Esophagus muscularis mucosa (tissue), 4 donors: Measurements from ENCODE around the gene SLC51A. TPM values are rescaled to one million over a fixed set of nuclear protein-coding genes. Genes with fewer than 3 reads are reported as not detected.

Source experiments
- DNase-seq: peaks from one replicate; pipeline ENCODE4 v3.0.0-alpha.2; 2017; ENCODE audit errors: extremely low spot score
- H3K27ac ChIP-seq, 4 donors: fragments of 200-600 bp; sonication (generic); replicated peaks in 1 of 4; 1 replicate in 3 of 4; 2 replicates in 1 of 4; pipeline ENCODE4 v1.5.1; 2016 to 2019; ENCODE audit warnings: mild to moderate bottlenecking in 1 of 4
- H3K27me3 ChIP-seq, 4 donors: fragments of 200-600 bp; sonication (generic); one replicate each; pipeline versions ENCODE4 v1.5.1 to v1.6.0; 2016 to 2019
- H3K36me3 ChIP-seq, 4 donors: fragments of 200-600 bp; sonication (generic); one replicate each; pipeline ENCODE4 v1.5.1; 2016 to 2019
- H3K4me1 ChIP-seq, 4 donors: fragments of 200-600 bp; sonication (generic); one replicate each; pipeline ENCODE4 v1.5.1; 2016 to 2019
- H3K4me3 ChIP-seq, 4 donors: fragments of 200-600 bp; sonication (generic); 1 replicate in 2 of 4; 2 replicates in 2 of 4; pipeline ENCODE4 v1.5.1; 2016 to 2019; ENCODE audit warnings: mild to moderate bottlenecking in 4 of 4, moderate library complexity in 1 of 4
- H3K9me3 ChIP-seq, 4 donors: fragments of 200-600 bp; sonication (generic); 1 replicate in 3 of 4; 2 replicates in 1 of 4; pipeline ENCODE4 v1.5.1; 2016 to 2019
- EP300 ChIP-seq: sonication (generic); formaldehyde crosslinking; IDR thresholded peaks from one replicate; pipeline ENCODE4 v1.6.1; 2017; ENCODE audit warnings: antibody characterized with exemption
- POLR2A ChIP-seq: fragments of 450-650 bp; IDR thresholded peaks from one replicate; pipeline ENCODE4 v1.6.1; 2017; ENCODE audit warnings: antibody characterized with exemption, moderate library complexity, mild to moderate bottlenecking, low read depth
- POLR2AphosphoS5 ChIP-seq, 2 donors: sonication (generic); formaldehyde crosslinking; IDR thresholded peaks; one replicate each; pipeline ENCODE4 v1.6.1; 2017; ENCODE audit warnings: antibody characterized with exemption in 2 of 2
- WGBS: methylation state at CpG from one replicate; pipeline ENCODE4 v1.1.5; 2018; 5-methylcytosine and 5-hydroxymethylcytosine counted together
- intact Hi-C: fragments of 100-400 bp; cut with DNase I; formaldehyde crosslinking; loops from one replicate; pipeline ENCODE4 v1.15.1; 2023
- total RNA-seq, 4 donors: library from RNA; depleted of rRNA; stranded (reverse); fragments of >200 nt; gene quantifications; one replicate each; pipeline versions ENCODE4 v1.1.0 to v1.2.1, GENCODE V29; 2016
- TF ChIP-seq, protein P1 (sequence below), 3 experiments: fragments of 200-600 bp in 2 of 3; fragments of 450-650 bp in 1 of 3; sonication (generic) in 2 of 3; IDR thresholded peaks; one replicate each; pipeline ENCODE4 v1.5.1; 2017 to 2019; ENCODE audit warnings: antibody characterized with exemption in 3 of 3, mild to moderate bottlenecking in 2 of 3, moderate library complexity in 1 of 3

The SLC51A gene
- total RNA-seq, 4 donors from 2014 or later = not detected

DNA sequence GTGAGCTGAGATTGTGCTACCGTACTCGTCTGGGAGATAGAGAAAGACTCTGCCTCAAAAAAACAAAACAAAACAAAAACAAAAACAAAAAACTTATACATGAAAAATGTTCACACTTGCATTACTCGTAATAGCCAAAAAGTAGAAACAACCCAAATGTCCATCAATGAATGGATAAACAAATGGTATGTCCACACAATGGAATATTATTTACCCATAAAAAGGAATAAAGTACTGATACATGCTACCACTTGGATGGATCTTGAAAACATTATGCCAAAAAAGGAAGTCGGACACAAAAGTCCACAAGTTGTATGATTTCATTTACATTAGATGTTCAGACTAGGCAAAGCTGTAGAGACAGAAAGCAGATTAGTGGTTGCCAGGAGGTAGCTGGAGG, 44.5 kb downstream of the SLC51A start:
- no peaks in the 10 kb centered on the region for H3K27me3 ChIP-seq
- intact Hi-C loops = no loop called here
- H3K4me3 ChIP-seq = no peak overlapping the region
- H3K27ac ChIP-seq = no peak overlapping the region
- no peaks in the 10 kb centered on the region for H3K4me1 ChIP-seq
- 96% methylated on average over 4 of the region's 4 CpGs for WGBS
- TF ChIP-seq POLR2AphosphoS5 (IDR thresholded peaks at IDR 0.05) = no peak
- TF ChIP-seq EP300 = no peak
- TF ChIP-seq POLR2A = no peak
- TF ChIP-seq, protein P1, sequence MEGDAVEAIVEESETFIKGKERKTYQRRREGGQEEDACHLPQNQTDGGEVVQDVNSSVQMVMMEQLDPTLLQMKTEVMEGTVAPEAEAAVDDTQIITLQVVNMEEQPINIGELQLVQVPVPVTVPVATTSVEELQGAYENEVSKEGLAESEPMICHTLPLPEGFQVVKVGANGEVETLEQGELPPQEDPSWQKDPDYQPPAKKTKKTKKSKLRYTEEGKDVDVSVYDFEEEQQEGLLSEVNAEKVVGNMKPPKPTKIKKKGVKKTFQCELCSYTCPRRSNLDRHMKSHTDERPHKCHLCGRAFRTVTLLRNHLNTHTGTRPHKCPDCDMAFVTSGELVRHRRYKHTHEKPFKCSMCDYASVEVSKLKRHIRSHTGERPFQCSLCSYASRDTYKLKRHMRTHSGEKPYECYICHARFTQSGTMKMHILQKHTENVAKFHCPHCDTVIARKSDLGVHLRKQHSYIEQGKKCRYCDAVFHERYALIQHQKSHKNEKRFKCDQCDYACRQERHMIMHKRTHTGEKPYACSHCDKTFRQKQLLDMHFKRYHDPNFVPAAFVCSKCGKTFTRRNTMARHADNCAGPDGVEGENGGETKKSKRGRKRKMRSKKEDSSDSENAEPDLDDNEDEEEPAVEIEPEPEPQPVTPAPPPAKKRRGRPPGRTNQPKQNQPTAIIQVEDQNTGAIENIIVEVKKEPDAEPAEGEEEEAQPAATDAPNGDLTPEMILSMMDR (IDR thresholded peaks at IDR 0.05) = no peak
- DNase-seq = no peak
- no peaks in the 10 kb centered on the region for H3K9me3 ChIP-seq
- H3K36me3 ChIP-seq = peaks cover 8 to 56% (median 35%) of the 10 kb centered on the region in 4 donors

DNA sequence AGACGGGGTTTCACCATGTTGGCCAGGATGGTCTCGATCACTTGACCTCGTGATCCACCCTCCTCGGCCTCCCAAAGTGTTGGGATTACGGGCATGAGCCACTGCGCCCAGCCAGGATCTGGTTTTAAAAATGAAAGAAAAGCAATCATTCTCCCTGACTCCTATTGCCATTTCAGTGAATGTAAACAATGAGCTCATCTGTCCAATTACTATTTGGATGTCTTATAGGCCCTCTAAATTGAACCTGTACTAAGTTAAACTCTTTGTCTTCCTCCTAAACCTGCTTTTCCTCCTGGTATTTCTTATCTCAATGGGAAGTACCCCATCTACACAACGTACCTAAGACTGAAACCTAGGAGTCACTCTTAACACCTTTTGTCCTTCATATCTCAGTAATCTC, 47.5 kb downstream of the SLC51A start:
- no peak for TF ChIP-seq POLR2A
- no peak for TF ChIP-seq POLR2AphosphoS5 (IDR thresholded peaks at IDR 0.05)
- TF ChIP-seq EP300 = no peak
- TF ChIP-seq, protein P1 (IDR thresholded peaks at IDR 0.05) = no peak
- Histone ChIP-seq H3K27ac (no peak overlapping the region), H3K36me3 (peaks cover 14 to 59% (median 41%) of the 10 kb centered on the region in 4 donors), H3K4me1 (peaks cover 0 to 9% (median 6%) of the 10 kb centered on the region in 4 donors), H3K4me3 (no peak overlapping the region), H3K27me3 (no peaks in the 10 kb centered on the region), H3K9me3 (no peaks in the 10 kb centered on the region)
- 93% methylated on average over 7 of the region's 7 CpGs for WGBS
- intact Hi-C loops = no loop called here
- no peak for DNase-seq

DNA sequence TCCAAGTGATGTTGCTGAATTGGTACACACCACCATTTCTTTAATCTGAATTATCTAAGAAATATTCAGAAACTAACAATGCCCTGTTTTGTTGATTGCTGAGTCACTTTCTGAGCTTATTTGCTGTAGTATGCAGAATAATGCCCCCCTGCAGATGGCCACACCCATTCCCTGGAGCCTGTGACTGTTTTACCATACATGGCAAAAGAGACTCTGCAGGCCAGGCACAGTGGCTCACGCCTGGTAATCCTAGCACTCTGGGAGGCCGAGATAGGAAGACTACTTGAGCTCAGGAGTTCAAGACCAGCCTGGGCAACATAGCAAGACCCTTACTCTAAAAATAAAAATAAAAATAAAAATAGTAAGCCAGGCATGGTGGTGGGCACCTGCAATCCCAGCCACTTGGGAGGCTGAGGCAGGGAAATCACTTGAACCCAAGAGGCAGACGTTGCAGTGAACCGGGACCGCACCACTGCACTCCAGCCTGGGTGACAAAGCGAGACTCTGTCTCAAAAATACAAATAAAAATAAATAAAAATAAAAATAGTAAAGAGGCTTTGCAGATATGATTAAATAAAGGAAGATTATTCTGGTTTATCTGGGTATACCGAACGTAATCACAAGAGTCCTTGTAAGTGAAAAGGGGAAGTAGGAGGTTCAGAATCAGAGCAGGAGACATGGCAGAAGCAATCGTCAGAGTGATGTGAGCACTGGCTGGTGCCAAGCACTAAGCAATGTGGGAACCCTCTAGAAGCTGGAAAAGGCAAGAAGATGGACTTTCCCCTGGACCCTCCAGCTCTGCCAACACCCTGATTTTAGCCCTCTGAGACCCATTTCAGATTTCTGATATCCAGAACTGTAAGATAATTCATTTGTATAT, 52.2 kb downstream of the SLC51A start:
- peaks cover 14 to 66% (median 55%) of the 10 kb centered on the region in 4 donors for H3K36me3 ChIP-seq
- H3K4me3 ChIP-seq = no peak overlapping the region
- WGBS = 68% methylated on average over 9 of the region's 9 CpGs
- intact Hi-C loops = no loop called here
- H3K4me1 ChIP-seq = peaks cover 0 to 12% (median 9%) of the 10 kb centered on the region in 4 donors
- H3K9me3 ChIP-seq = no peaks in the 10 kb centered on the region
- H3K27me3 ChIP-seq = no peaks in the 10 kb centered on the region
- TF ChIP-seq POLR2A = no peak
- TF ChIP-seq, protein P1 (IDR thresholded peaks at IDR 0.05) = no peak
- no peak for TF ChIP-seq POLR2AphosphoS5 (IDR thresholded peaks at IDR 0.05)
- TF ChIP-seq EP300 = no peak
- H3K27ac ChIP-seq = no peak overlapping the region
- DNase-seq = no peak

DNA sequence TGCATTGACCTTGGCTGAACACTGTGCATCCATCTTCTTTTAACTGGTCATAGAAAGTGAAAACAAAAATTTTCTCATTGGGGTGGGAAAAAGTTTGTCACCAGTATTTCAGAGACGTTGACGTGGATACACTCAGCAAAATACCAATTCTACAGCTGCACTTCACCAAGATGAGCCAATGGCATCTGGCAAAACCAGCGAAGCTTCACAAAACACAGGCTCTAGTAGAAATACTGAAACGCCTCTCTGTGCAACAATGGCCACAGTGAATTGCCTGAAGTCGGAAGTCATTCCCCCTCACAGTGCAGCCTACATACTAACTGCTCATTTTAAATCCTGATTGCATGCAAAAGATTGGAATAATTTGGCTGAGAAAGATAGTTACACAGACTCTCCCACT, 54.2 kb downstream of the SLC51A start:
- Histone ChIP-seq H3K27me3 (no peaks in the 10 kb centered on the region), H3K4me1 (peaks cover 0 to 12% (median 9%) of the 10 kb centered on the region in 4 donors), H3K27ac (no peak overlapping the region), H3K36me3 (peaks cover 14 to 66% (median 54%) of the 10 kb centered on the region in 4 donors), H3K9me3 (no peaks in the 10 kb centered on the region), H3K4me3 (no peak overlapping the region)
- intact Hi-C loops = no loop called here
- DNase-seq = no peak
- no peak for TF ChIP-seq EP300
- TF ChIP-seq POLR2AphosphoS5 (IDR thresholded peaks at IDR 0.05) = no peak
- no peak for TF ChIP-seq POLR2A
- TF ChIP-seq, protein P1 (IDR thresholded peaks at IDR 0.05) = no peak
- 95% methylated on average over 5 of the region's 5 CpGs for WGBS
